NCI-H526 treated with DMSO at 0.1 percent for 48 hours (cell line): ENCODE results near the gene SOX15.
"Not testable (repeated sequence)": the region's sequence is repeated elsewhere in the genome, so short reads cannot be mapped to it uniquely, and the experiment has no call there.

Experiments used
- DNase-seq: peaks from one replicate; lab custom pipeline; 2025; lab: John Stamatoyannopoulos, UW

Gene SOX15

DNA sequence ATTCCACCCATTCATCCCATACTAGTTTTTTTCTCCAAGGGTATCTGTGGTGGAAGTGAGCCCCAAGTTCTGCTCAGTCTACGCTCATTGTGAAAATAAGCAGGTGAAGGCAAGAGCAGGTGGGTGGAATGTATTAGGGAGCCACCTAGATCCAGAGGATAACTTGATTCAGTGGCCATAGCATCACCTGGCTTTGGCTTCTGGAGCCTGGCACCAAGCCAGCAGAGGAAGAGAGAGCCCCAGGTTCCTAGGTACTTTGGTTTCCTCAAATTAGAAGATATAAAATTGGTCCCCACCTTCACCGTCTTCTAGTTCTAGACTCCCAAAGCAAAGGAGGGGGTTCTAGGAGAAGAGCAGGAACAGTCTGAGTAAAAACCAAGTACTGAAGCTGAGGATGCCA is 20.7 kb upstream of the SOX15 start:
- DNase-seq, result no peak

DNA sequence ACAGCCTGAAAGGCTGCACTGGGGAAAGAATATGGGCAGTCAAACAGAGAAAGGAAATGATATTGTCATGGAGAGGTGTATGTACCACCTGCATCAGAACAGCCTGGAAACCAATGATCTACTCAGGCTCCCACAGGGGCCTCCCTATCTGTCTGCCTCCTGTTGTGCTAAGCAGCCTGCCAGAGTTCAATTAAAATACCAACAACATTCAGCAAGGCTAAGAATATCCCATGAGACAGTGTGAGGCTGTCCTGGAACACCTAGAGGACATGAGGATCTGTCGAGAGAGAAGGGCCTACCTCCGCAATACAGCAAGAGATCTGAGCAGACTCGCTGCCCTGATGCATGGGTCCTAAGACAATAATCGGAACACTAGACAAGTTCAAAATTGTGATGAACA is 16.4 kb upstream of the SOX15 start:
- no peak for DNase-seq

DNA sequence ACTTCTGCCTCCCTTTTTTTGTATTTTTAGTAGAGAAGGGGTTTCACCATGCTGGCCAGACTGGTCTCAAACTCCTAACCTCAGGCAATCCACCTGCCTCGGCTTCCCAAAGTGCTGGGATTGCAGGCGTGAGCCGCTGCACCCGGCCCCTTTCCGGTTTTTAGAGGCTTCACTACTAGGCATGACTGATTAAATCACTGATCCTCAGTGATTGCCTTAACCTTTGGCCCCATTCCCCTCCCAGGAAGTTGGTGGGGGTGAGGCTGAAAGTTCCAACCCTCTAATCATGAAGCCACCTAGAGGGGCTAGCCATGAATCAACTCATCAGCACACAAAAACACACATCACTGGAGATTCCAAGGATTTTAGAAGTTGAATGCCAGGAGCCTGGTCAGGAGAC is 7.7 kb upstream of the SOX15 start:
- DNase-seq, result not testable (repeated sequence)

DNA sequence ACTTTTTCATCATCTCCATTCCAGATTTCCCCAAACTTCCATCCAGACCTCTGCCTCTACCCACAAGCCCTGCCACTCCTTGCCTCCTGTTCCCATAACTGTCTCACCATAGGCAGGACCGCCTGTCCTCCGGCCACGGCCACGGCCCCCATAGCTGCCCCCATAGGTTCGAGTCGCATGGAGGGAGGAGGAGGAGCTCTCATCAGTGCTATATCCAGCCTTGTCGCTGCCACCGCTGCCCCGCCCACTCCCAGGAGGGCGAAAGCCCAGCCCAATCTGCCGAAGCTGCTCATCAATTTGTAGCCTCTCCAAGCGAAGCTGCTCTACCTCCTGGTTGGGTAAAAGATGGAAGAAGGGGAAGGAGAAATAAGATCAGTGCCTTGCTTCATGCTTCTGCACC is 3.4 kb upstream of the SOX15 start:
- DNase-seq, result no peak

DNA sequence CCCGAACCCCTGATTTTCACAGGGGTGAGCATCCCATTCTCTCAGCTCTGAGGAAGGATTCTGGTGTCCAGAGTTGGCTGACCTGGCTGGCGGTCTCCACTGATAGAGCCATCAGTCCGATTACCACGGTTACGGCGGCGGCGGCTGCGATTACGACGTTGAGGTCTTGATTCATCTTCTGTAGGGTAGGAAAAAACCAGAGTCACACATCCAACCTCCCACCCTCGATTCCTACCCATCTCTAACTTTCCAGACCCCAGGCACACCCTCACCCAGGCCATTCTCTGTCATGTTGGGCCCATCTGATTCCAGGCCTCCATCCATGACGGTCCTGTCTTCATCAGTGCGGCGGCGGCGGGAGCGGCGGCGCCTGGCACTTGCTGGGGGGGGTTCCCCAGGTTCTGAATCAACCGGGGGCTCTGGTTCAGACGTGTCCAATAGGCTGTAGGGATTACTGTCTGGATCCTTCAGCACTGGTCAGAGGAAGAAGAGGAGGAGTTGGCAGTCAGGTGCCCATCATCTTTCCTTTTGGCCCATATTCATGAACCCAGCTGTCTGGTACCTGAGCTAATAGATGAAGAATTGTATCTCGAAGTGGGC is 2.6 kb upstream of the SOX15 start:
- no peak for DNase-seq

DNA sequence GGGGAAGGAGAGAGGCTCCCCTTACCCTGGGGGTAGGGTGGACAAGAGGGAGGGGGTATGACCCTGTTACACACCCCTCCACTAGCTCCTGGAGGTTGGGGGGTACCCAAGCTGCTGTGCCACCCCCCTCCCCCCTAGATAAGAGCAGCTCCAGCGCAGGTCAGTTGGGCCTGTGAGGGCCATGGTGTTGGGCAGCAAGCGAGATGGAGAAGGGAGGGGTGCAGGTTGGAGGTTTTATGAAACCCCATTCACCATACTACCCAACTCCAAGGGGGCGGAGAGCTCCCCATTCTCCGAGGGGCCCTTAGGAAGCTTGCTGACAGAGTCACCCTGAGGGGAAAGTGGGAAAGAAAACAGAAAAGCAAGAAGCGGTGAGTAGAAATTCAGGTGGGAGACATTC is 1.7 kb upstream of the SOX15 start:
- no peak for DNase-seq

DNA sequence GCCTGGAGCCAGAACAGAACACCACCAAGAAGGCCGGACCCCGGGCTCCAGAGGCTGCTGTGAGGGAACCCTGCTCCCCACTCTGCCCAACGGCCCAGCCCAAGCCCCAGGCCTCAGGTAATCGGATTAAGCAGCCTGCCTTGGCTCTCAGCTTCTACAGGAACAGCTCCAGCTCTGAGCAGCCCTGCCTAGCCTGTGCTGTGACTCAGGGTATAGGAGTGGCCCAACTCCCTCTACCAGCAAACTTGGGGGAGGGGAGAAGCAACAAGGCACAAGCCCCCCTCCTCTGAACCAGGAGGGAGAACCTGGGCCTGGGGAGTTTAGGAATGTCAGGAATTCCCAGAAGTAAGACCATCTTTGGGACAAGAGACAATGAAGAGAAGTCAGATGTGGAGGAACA is 849 bp upstream of the SOX15 start:
- no peak for DNase-seq

DNA sequence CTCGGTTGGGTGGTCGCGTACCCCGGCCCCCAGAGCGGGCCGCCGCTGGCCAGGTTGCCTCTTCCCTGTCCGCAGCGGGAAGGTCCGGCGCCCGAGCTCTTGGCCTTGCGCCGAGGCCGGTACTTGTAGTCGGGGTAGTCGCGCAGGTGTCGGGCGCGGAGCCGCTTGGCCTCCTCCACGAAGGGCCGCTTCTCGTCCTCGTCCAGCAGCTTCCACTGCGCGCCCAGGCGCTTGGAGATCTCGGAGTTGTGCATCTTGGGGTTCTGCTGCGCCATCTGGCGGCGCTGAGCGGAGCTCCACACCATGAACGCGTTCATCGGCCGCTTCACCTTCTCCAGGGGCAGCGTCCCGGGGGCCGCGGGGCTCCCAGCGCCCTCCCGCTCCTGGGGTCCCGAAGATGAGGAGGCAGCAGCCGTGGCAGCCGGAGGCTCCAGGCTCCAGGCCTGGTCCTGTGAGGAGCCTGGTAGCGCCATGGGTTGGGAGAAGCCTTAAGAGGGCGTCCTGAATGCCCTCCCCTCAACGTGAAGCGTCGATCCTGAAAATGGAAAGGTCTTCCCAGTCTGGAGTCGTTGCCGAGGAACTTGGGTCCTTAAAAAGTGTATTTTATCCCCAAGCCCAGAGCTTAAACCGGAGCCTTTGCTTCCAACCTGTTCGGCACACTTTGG is 558 bp downstream of the SOX15 start:
- peak; percentile 28 for DNase-seq

DNA sequence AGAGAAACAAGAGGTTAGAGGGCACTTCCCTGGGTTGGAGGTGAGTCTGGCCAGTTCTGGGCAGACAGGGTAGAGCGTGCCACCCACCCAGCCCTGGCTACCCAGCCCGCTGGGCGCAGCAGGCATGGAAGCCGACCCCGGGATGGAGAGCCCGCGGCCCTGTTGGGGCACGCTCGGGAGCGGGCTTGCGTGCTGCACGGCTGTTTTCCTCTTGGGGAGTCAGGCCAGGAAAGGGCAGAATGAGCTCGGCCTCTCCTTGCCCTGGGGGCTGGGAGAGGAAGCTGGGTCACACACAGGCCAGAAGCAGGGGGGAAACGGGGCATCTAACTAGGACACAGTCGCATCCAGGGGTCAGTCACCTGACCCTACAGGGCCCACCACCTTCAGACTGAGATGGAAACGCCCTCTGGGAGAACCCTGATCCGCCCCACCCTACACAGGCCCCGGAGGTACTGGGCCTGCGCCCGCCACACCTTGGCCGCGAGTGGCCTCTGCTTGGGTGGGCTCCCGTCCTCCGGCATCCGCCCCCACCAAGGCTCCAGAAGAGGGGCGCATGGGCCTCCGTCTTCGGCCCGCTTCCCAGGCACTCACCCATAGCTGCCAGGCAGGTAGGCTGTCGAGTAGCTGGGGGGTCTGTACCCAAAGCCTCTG is 1.2 kb downstream of the SOX15 start:
- no peak for DNase-seq

DNA sequence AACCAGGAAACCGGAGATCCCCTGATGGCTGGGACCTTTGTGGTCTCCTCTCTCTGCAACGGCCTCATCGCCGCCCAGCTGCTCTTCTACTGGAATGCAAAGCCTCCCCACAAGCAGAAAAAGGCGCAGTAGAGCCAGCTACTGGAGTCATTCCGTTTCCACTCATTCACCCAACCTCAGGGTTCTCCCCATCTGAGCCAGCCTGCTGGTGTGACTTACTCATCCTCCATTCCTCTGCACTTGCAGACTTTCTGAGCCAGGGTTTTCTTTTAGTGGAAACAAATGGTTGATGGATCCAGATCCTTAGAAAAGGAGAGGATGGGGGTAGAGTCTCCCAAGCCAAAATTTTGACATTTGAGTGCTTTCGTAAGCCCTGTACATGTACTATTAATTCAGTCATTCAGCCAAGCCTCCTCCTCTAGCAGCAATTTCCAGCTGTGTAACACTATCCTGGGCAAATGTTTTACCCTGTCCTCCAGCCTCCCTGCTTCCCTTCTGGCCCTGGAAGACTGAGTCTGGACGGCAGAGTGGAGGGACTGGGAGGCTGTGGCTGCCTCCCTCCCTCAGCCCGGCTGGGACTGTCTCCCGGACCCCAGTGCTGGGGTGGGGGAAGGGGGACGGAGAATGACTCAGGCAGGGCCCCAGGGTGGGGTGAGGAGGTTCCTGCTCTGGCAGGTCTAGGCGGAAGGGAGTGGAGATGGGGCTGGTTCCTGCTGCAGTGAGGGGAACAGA is 2.3 kb downstream of the SOX15 start:
- no peak for DNase-seq

DNA sequence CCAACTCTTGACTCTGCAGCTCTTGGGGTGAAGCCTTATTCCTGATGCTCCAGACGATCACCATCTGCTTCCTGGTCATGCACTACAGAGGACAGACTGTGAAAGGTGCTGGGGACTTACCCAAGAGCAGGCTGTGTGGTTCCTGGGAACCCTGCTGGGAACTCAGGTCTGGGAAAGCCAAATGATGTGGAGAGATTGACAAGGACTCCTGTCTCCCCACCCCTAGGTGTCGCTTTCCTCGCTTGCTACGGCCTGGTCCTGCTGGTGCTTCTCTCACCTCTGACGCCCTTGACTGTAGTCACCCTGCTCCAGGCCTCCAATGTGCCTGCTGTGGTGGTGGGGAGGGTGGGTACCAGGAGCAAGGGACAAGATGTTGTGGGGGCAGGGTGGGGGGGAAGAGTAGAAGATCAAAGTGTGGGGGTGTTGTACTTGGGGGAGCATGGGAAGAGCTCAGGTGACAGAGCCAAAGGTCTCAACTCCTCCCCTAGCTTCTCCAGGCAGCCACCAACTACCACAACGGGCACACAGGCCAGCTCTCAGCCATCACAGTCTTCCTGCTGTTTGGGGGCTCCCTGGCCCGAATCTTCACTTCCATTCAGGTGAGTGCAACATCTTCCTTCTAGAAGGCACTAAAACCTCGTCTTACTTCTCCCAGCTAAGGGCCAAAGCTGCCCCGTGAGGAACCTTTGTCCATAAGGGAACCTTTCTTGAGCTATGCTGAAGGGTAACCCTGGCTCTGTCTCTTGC is 3.0 kb downstream of the SOX15 start:
- DNase-seq, result no peak

DNA sequence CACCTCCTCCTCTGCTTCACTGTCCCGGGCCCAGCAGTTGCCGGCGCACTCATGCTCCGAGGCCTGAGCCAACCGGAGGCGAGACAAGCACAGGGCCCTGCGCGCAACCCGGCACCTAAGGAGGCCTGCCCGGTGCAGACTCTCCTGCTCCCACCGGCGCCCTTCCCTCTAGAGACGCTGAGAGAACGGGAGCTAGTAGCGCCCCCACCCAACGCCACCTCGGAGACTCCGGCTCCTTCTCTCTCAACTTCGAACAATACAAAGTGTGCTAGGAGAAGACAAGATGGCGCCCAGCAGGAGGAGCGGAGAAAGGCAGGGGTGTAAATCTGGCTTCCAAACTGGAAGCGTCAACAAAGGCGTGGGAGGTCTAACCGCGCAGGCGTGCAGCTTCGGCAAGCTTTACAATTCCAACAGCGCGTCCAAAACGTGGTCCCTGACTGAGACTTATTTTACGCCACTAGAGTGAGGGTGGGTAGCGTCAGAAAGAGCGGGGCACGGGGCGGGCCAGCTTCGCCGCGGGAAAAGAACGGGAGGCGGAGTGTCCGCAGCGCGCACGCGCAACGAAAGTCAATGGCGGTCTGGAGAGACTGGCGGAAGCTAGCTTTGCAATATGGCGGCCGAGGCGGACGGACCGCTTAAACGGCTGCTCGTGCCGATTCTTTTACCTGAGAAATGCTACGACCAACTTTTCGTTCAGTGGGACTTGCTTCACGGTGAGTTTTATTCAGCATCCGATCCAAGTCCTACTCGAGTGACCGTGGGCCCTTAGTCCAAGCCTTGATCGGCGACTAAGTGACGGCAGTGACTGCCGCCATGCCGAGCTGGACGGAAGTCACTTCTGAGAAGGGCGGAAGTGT is 6.4 kb downstream of the SOX15 start, which contains the start of gene MPDU1:
Gene MPDU1 (plus strand): TSS at position 600 of the 857 bp plus-strand sequence. CDS start 11 bp downstream, at position 611.
- peak; percentile 82 for DNase-seq

DNA sequence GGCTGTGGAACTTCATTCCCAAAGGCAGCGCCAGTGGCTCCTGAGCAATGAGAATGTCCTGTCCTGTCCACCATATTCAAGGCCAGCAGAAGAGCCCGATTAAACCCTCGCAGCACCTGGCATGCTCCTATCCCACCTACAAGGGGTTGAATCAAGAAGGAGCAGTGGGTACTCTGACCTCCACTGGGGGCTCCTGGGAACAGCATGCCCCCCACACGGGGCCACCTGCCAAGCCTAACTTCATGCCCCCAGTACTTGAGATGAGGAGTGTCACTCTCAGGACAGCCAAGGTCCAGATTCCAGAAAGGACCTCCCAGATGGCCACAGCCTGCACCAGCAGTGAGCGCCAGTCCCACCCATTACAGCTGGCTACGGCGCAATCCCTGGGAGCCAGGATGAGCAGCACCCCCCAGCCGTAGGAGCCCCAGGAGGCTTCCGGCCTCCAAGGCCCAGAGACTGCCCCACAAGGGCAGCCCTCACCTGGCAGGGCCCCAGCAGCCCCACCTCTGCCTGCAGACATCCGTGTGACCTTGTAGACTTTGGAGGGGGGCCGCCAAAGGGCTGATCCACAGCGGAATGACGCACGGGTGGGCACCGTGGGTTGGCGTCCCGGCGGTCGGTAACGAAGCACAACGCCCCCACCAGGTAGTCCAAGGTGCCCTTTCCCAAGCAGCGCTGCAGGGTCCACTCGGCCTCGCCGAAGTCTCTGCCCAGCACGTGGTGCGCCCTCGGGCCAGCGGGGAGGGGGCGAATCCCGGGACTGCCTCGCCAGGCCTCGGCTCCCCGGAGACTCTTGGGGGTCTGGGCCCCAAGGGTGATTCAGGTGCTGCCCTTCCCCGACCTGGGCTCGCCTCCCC is 7.3 kb downstream of the SOX15 start:
- DNase-seq, result no peak

DNA sequence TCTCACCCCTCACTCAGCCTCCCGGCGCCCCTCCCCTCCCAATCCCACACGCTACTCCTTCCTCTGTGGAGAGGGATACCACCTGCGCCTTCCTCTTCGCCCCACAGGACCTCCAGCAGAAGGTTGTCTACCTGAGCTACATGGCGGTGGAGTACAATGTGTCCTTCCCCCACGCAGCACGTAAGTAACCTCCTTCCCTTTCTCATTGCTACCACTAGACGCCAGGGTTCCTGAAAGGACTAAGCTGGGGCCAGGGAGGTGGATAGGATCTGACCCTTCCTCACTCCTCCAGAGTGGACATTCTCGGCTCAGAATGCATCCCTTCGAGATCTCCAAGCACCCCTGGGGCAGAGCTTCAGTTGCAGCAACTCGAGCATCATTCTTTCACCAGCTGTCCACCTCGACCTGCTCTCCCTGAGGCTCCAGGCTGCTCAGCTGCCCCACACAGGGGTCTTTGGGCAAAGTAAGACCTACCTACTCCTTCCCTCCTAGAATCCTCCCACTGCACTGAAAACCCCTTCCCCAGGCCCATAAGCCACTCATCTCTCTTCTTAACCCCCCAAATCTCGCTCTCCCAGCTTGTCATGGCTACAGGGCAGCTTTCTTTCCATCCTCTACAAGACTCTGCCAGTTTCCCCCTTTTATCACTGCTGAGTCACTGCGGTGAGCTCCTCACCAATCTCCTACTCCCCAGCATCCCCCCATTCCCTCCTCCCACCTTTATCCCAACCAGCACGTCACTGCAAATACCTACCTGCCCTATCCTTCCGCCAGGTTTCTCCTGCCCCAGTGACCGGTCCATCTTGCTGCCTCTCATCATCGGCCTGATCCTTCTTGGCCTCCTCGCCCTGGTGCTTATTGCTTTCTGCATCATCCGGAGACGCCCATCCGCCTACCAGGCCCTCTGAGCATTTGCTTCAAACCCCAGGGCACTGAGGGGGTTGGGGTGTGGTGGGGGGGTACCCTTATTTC is 9.0 kb downstream of the SOX15 start:
- DNase-seq, result no peak

DNA sequence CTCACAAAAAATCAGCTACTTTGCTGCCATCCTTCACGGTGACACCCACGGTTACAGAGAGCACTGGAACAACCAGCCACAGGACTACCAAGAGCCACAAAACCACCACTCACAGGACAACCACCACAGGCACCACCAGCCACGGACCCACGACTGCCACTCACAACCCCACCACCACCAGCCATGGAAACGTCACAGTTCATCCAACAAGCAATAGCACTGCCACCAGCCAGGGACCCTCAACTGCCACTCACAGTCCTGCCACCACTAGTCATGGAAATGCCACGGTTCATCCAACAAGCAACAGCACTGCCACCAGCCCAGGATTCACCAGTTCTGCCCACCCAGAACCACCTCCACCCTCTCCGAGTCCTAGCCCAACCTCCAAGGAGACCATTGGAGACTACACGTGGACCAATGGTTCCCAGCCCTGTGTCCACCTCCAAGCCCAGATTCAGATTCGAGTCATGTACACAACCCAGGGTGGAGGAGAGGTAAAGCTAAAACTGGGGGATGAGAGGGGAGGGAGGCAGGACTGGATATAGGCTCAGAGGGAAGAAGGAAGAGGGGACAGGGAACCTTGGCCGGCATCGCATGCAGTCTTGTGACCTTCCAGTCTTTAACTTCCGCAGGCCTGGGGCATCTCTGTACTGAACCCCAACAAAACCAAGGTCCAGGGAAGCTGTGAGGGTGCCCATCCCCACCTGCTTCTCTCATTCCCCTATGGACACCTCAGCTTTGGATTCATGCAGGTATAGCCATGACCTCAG is 9.9 kb downstream of the SOX15 start:
- no peak for DNase-seq

DNA sequence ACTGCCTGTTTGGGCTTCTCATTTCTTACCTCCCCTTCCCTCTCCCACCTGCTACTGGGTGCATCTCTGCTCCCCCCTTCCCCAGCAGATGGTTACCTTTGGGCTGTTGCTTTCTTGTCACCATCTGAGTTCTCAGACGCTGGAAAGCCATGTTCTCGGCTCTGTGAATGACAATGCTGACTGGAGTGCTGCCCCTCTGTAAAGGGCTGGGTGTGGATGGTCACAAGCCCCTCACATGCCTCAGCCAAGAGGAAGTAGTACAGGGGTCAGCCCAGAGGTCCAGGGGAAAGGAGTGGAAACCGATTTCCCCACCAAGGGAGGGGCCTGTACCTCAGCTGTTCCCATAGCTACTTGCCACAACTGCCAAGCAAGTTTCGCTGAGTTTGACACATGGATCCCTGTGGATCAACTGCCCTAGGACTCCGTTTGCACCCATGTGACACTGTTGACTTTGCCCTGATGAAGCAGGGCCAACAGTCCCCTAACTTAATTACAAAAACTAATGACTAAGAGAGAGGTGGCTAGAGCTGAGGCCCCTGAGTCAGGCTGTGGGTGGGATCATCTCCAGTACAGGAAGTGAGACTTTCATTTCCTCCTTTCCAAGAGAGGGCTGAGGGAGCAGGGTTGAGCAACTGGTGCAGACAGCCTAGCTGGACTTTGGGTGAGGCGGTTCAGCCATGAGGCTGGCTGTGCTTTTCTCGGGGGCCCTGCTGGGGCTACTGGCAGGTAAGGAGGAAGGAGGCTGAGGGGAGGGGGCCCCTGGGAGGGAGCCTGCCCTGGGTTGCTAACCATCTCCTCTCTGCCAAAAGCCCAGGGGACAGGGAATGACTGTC is 10.7 kb downstream of the SOX15 start, which contains the start of gene CD68:
Gene CD68 (plus strand): TSS at position 638 of the 833 bp plus-strand sequence. CDS start 40 bp downstream, at position 678.
- no peak for DNase-seq
